Hindlimb muscle (tissue), 1 donor: Measurements from ENCODE around the gene BCAS4. TPM values are rescaled to one million over a fixed set of nuclear protein-coding genes. Genes with fewer than 3 reads are reported as not detected.
"Not testable (repeated sequence)": the region's sequence is repeated elsewhere in the genome, so short reads cannot be mapped to it uniquely, and the experiment has no call there.

Experiments used
- DNase-seq: peaks from one replicate; pipeline ENCODE4 v3.0.0-alpha.2; 2013
- polyA plus RNA-seq: library from polyadenylated mRNA; unstranded; fragments of 120-200 nt; gene quantifications from one replicate; pipeline ENCODE4 v1.2.1, GENCODE V29; 2013; ENCODE audit not compliant: insufficient read length

The BCAS4 gene
- polyA plus RNA-seq, 1 donor: 4.0 TPM

DNA sequence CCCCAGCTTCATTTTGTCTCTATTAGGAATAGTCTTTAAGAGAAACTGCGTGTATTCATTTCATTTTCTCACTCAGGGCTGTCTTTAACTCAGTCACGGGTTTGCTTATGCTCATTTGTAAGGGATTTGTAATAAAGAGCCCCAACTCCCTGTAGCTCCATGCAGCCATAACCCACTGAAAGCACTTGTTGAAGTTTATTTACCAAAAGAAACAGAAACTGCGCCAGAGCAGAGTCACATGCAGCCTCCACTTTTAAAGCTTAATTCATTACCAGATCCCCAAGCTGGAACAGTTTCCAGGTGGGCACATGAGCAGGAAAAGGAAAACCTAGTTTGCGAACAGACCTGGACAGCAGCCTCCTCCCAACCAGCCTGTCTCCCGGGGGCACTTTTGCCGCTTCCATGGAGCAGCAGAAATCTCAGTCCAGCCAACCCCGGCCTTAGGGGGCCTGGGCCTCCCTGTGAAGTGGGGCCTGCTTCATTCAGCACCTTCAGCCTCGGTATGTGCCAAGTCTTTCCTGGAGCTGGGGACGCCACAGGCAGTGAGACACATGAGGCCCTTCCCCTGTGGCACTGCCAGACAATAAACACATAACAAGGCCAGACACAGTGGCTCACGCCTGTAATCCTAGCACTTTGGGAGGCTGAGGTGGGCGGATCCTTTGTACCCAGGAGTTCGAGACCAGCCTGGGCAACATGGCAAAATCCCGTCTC, 4.5 kb downstream of the BCAS4 start:
- DNase-seq: no peak

DNA sequence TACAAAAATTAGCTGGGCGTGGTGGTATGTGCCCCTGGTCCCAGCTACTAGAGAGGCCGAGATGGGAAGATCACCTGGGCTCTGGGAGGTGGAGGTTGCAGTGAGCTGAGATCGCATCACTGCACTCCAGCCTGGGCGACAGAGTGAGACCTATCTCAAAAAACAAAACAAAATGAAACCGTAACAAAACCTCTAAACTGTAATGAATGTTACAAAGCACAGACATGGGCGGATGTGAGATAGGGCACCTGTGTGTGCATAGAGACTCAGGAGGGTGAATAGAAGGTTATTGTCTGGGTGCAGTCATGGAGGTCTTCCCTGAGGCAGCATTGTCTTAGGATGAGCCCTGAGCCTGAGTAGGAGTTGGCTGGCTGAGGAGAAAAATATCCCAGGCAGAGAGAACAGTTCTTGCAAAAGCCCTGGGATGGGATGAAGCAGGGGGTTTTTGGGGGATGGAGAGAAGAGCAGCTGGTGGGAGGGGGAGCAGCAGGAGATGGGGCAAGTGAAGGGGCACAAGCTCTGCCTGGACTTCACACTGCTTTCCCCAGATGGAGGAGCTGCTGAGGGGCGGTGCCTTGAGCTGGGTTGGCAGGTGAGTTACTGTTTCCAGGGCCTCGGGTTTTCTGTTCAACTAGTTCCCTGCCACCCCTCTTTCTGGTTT, 5.2 kb downstream of the BCAS4 start:
- DNase-seq: no peak

DNA sequence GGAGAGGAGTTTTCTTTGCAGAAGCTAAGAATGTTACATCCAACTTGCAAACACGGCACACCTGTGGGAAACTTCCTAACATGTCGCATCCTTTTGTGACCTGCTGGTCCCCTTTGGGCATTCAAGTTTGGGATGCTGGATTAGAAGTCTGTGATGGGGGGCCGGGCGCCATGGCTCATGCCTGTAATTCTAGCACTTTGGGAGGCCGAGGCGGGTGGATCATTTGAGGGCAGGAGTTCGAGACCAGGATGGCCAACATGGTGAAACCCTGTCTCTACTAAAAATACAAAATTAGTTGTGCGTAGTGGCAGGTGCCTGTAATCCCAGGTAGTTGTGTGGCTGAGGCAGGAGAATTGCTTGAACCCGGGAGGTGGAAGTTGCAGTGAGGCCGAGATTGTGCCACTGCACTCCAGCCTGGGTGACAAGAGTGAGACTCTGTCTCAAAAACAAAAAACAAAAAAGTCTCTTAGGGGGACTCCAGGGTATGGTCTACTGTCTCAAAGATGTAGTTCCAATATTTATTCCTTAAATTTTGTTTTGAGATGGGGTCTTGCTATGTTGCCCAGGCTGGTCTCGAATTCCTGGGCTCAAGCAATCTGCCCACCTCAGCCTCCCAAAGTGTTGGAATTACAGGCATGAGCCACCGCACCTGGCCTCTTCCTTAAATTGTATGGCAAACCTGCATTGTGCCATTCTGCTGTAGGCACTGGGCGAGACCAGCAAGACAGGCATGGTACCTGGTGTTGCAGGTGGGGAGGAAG, 6.3 kb downstream of the BCAS4 start:
- DNase-seq: not testable (repeated sequence)

DNA sequence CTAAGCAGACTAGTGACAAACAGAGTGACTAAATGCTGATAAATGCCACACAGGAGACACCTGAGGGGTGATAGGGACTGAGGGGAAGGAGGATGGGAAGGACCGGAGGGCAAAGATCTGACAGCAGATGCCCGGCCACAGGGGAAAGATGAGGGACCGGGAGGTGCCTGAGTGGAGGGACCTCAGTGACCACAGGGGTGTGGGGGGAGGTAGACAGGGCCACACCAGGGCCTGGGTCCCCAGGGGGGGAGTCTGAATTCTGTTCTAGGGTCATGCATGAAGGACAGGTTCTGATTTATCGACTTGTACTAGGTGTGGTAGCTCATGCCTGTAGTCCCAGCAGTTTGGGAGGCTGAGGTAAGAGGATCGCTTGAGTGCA, 6.9 kb downstream of the BCAS4 start:
- DNase-seq: no peak

DNA sequence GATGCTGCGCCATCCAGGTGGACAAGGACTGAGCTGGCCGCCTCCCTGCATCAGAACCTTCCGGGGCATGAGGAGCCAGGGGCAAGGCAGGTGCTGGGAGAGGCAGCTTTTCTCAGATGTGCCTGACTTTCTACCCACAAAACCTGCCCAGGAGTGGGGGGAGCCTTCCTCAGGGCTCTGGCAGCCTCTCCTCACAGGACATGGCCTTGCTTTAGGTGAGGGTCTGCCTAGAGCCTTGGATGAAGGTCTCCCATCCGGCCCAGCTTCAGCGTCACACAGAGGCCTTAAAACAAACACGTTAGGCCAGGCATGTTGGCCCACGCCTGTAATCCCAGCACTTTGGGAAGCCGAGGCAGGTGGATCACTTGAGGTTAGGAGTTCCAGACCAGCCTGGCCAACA, 7.4 kb downstream of the BCAS4 start:
- DNase-seq: no peak

DNA sequence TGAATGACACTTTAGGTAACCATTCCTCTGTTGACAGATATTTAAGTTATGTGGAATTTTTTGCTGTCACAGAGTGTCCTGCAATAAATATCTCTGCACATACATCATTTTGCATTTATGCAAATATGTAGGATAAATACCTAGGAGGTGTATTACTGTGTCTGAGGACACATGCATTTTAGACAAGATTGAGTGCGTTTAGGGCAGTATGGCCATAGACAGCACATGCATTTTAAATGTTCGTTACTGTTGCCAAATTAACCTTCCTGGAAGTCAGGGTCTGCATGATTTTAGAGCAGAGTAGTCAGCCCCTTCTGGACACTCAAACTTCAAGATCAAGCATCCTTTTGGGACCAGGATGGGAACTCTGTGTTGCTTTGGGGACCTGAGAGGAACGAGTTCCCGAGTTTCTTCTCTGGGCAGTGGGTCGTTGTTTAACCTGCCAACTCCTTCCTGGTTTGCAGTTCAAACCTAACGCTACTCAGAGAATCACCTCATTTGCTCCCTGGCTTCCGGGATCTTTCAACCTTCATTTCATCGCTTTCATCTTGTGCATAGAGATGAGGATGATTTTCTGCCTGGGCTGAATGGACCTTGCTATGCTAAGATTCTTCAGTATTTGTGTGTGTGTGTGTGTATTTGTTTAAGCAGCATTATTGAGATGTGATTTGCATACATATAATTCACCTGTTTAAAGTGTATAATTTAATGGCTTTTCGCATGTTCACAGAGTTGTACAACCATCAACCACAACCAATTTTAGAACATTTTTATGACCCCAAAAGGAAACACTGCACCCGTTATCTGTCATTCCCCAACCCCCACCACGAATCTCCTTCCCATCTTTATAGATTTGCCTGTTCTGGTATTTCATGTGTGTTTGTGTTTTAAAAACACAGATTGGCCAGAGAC, 9.8 kb downstream of the BCAS4 start:
- no peak for DNase-seq

DNA sequence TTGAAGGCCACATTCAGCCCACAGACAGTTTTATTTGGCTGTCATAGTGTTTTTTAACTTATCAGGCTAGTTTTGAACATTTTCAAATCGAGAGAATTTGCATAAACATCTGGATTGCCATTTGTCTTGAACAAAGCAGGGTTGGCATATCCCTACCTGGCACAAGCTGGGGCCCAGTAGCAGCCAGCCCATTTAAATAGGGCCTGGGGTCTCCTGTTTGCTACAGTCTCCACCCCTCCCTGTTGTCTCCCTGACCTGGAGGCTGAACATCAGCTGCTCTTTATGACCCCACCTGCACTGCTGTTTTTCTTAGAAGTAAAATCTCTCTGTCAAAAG, 10.5 kb downstream of the BCAS4 start:
- DNase-seq: no peak

DNA sequence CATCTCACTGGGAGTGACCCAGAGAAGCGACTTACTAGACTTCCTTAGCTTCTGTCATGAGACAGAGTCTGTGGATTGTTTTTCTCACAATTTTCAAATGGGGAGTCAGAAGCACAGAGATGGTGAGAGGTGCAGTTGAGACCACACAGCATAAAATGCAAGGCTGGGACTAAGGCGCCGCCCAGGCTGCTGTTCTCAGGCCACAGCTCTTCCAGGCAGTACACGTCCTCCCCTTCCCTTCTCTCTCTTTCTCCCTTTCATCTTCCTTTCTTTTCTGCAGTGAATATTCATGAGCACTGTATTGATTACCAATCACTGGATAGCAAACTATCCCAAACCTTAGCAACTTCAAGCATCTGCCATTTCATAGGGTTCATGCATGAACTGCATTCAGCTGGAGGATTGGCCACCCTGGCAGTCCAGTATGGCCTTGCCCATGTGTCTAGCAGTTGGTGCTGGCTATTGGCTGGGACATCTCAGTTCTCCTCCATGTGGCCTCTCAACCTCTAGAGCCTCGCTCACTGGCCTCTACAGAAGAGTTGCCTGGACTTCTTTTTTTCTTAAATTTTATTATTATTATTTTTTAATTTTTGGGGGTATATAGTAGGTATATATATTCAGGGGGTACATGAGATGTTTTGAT, 11.4 kb downstream of the BCAS4 start:
- DNase-seq: no peak

DNA sequence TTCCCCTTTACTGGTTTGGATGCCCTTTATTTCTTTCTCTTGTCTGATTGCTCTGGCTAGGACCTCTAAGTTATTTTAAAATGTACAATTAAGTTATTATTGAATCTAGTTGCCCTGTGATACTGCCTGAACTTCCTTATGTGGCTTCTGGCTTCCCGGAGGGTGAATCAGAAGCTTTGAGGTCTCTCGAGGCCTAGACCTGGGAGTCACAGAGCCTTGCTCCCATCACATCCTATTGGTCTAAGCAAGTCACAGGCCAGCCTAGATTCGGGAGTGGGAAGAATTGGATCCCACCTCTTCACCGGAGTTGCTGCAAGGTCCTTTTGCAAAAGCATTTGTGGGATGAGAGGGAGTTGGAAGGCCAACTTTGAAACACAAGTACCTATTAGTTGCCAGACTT, 15.2 kb downstream of the BCAS4 start:
- DNase-seq: no peak

DNA sequence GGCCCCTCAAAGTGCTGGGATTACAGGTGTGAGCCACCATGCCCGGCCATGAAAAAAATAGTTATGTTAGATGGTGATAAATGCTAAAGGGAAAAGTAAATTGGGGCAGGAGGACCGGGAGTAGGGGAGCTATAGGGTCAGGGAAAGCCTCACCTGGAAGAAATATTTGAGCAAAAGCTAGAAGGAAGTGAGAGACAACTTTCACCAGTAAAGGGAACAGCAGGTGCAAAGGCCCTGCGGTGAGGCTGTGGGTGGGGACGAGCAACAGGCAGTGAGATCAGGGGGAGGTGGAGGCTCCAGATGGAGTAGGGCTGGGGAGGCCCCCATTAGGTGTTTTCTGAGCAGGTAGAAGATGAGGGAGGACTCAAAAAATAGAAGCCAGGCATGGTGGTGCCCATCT, 16.0 kb downstream of the BCAS4 start:
- no peak for DNase-seq

DNA sequence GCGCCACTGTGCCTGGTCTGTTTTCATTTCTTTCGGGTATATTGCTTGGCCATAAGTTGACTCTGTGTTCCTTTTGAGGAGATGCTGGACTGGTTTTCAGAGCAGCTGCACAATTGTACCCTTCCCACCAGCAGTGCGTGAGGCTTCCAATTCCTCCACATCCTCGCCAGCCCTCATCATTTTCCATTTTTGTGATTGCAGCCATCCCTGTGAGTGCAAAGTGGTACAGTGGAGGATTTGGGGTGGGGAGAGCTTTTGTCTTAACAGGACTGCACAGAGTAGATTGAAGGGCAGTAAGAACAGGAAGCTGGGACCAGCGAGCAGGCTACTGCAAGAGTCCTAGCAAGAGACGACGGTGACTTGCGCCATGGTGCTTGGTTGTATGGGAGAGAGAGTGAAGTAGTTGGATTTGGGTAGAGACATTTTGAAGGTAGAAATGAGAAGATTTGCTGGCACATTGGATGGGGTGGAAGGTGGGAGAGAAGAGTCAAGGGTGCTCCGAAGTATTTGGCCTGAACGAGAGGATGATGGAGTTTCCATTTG, 18.3 kb downstream of the BCAS4 start:
- DNase-seq: no peak

DNA sequence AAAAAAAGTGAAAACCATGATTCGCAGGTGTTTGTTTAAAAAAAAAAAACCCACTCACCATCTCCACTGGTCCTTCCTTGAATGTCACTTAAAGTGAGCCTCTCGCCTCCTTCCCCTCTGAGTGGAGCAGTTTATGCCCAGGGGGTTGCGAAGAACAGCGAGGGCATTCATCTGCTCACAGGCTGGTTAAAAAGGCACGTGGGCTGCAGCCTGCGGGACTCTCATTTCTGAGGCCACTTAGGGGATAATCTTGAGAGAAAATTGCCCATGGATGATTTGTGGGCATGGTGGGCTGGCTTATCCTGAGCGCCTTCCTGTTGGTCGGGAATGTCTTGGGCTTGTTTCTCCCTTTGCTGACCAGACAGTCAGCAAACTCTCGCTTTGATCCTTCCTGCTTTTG, 18.9 kb downstream of the BCAS4 start:
- DNase-seq: no peak

DNA sequence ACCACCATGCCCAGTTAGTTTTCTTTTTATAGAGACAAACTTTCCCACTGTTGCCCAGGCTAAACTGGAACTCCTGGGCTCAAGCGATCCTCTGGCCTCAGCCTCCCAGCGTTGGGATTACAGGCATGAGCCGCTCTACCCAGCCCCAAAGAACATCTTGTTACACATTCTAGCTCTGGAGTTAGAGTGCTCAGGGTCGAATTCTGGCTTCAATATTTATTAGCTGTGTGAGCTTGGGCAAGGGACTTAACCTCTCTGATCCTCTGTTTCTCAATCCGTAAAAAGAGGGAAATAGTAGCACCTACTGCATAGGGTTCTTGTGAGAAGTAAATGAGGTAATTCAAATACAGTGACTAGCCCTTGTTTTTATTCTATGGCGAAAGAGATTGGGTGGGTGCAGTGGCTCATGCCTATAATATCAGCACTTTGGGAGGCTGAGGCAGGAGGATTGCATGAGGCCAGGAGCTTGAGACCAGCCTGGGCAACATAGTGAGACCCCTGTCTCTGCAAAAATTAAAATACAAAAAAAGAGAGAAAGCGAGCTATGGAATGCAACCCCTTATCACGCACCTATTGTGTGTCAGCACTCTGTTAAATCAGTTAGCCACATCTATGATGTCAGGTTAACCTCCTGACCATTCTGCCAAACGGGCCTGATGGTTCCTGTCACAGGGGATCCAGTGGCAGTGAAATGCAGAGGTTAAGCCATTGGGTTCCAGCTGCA, 19.7 kb downstream of the BCAS4 start:
- DNase-seq: no peak

DNA sequence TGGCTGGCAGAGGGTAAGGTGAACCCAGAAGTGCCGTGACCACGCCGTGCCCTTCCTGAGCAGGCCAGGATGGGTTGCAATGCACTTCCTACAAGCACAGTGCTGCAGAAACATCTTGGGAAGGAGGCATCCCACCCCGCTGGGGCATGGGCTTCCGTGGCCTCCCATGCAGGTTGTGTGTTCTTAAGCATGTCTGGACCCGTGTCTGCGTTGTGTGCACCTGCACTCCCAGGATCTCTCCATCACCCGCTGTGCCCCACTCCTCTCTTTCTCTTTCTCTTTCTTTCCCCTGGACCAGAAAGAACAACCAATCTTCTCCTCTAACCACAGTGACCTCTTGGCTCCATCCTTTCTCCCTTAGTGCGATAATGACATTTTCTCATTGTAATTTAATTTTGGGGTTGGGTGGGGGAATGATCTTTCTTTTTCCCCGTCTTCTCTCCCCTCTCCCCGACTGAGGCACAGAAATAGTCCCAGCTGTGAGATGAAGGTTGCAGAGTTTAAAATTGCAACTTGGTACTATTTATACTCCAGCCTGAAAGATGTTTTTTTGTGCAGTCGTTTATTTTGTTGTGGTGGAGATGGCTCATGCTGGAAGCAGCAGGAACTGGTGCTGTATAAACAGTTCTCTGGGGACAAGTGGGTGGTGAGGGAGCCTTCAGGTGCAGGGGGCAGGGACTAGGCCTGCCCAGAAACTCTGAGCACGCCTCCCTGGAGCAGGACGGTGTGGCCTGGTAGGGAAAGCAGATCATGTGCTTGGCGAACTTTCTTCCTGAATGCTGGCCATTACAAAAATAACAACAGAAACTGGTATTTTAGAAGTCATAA, 20.5 kb downstream of the BCAS4 start:
- no peak for DNase-seq

DNA sequence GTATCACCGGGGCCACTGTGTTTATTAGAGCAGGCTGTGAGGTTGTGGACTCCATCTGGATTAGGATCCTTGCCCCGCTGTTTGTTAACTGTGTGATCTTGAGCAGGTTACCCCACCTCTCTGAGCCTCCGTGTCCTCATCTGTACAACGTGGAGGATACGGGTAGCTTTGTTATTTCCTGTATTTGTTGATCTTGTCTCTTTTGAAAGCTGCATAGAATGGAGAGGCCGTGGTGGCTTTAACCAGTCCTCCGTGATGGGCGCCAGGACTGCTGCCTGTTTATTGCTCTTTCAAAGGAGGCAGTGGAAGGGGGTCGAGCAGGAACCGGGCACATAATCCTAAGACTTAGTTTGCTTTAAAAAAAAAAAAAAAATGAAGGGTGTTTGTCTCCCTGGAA, 22.9 kb downstream of the BCAS4 start:
- DNase-seq: no peak

DNA sequence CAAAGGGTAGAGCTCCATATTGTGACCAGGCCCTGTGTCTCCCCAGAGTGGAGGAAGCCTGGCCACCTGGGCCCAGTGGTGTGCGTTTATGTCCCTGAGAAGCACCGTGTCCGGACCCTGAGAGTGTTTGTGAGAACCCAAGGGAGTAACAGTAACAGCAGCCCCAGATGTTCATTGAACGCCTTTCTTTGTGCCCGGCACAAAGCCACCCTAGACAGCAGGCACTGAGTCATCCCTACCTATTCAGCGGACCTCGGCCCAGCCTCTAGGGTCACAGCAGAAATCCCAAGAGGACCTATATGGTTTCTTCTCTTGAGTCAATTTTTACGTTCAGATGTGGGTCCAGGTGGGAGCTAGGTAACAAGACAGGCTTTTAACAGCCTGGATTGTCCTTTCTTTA, 24.5 kb downstream of the BCAS4 start:
- DNase-seq: no peak

DNA sequence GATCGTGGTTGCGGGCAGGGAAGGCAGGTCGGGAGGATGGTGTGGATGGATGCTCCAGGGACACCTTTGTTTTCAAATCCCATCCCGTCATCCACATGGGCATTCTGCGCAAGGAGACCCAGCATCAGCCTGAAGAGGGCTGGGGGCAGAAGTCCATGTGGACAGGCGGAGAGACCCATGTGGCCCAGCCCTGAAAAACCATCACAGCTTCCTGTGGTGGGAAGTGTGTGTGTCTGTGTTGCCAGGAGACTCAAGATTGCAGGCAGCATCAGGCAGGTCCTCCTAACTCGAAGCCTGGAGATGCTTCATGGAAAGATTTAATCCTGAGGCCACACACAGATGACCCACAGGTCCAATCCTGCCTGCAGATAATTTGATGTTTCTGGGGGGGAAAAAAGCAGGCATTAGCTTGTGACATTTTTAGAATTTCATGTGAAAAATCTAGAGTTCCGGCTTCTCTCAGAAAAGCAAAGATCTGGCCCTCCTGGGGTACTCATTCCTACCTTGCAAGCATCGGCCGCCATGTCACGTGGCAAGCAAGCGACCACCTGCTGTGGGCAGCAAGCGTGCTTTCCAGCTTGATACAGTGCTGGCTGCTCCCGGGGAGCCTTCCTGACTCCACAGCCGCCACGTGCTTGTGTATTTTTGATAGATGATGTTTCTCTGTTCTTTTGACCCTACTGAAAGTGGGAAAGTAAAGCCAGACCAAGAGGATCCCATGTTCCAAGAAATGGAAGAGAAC, 25.8 kb downstream of the BCAS4 start:
- no peak for DNase-seq

DNA sequence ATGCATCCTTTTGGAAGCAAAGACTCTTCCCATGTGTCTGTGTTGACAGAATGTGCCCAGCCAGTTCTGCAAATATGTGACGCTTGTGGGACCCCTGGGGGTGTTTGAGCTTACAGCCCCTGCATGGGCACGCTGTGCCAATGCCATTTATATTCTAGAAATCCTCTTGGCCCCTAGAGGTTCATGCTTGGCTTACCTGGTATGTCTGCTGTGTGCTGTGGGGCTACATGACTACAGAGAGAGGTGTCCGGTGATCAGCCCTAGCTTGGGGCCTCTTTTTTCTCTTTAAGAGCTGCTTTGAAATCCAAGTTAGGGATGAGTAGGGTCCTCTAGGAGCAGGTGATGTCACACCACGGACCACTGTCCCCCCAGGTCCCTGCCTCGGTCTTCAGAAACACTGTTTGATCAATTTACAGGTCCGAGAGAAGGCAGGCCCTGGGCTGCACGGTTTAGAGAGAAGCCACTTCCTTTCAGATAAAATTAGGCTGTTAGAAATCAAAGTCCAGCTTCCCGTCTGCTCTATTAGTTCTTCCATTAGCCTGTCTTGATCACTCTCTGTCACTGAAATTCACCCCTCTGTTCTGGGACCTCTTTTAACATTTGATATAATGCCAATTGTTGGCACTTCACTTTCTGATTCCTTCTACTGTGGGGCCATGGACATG, 26.5 kb downstream of the BCAS4 start:
- no peak for DNase-seq

DNA sequence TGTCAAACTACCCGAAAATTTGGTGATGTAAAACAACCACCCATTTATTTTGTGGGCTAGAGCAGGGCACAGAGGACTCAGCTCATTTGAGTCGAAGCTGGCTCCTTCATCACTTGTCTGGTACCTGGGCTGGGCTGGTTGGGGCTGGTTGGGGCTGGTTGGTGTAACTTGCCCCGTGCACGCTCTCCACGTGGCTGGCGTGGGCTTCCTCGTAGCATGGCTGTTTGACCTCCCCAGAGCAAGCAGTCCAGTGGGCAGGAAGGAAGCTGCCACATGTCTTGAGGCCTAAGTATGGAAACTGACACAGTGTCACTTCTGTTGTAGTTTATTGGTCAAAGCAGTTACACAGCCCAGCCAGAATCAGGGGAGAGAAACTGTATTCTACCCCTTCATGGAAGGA, 27.1 kb downstream of the BCAS4 start:
- DNase-seq: no peak
